HG02610 (cell line): ENCODE data around the gene IL1A.
"Not testable (repeated sequence)": the region's sequence is repeated elsewhere in the genome, so short reads cannot be mapped to it uniquely, and the experiment has no call there.

Experiments
- ATAC-seq: cut with Tn5 transposase; IDR thresholded peaks from one replicate; pipeline ENCODE4 v1.9.1; 2021; ENCODE audit warnings: mild to moderate bottlenecking, moderate library complexity; ENCODE audit not compliant: unreplicated experiment

The IL1A gene, protein sequence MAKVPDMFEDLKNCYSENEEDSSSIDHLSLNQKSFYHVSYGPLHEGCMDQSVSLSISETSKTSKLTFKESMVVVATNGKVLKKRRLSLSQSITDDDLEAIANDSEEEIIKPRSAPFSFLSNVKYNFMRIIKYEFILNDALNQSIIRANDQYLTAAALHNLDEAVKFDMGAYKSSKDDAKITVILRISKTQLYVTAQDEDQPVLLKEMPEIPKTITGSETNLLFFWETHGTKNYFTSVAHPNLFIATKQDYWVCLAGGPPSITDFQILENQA

DNA sequence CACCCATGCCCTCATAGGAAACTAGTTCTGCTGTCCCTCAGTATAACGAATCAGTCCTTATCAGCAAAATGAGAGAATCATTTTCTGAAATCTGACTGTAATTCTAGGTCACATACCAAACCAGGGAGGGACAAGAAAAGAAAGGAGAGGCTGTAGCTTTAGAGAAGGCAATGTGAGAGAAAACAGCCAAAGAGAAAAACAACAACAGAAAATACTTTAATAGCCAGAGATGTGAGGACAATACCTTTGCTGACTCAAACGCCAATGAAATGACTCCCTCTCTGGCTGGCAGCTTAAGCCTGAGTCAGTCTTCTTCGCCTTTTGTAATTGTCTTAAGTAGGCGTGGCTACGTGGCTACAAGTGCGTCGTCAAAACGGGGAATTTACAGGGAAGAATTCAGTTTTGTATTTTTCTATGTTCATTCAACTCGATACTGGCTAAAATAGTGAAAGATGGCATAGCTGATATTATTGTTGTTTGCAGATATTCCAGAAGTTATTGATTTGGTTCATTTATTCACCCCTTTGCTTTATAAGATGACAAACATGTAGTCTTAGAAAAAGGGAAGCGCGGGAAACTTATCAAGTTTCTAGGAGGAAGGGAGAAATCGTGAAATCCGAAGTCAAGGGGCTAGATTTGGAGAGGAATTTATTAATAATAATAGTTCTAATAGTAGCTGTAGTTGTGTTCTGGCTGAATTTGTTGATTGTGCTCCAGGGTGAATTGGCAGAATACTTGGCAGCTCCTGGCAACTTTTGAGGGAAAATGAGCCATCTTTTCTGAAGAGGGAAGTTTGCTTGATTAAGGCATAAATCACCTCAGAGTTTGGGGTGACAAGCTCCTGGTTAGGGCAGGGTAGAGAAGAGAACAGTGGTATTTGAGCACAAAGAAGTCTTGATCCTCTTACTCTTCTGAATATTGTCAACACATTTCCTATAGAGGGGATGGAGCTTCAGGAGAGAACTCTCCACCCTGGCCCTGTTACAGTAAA, at the start of gene IL1A:
Gene IL1A (minus strand): TSS at position 295 of the 991 bp plus-strand sequence. CDS start 723 bp downstream, outside the sequence.
- no peak for ATAC-seq

GRCh38 chr2:112833976-112834375, 49.7 kb upstream of the IL1A start:
- ATAC-seq: no peak

GRCh38 chr2:112833639-112833931, 49.3 kb upstream of the IL1A start:
- not testable (repeated sequence) for ATAC-seq

GRCh38 chr2:112832841-112833638, 48.7 kb upstream of the IL1A start:
- ATAC-seq: no peak

DNA sequence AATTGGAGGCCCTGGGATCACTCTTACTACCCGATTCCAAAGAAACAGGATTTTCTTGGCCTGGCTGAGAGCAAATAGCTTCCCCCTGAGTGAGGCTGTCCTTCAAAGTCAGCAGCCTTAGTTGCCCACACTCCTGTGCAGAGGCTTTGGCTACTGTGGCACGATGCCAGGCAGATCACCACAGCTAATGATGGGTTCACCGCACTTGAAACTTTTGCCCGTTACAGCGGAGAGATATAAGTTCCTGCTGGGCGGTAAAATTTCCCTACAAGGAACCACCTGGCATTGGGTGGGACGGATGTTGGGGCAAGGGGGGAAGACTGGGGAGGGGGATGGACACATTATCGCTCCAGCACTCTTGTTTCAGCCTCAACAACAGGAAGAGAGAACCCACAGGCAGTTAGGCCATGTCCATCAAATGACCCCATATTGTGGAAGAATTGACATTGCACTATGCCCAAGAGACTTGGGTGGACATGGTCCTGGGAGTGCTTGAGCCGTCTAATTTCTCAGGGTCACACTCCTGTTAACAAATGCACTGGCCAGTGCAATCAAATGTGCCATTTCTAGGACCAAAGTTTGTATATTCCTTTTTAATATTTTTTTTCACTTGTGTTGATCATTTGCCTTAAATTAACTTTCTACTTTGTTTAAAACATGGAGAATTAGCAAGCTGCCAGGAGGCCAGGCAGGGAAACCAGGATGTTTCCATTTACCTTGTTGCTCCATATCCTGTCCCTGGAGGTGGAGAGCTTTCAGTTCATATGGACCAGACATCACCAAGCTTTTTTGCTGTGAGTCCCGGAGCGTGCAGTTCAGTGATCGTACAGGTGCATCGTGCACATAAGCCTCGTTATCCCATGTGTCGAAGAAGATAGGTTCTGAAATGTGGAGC, 47.9 kb upstream of the IL1A start:
- no peak for ATAC-seq

DNA sequence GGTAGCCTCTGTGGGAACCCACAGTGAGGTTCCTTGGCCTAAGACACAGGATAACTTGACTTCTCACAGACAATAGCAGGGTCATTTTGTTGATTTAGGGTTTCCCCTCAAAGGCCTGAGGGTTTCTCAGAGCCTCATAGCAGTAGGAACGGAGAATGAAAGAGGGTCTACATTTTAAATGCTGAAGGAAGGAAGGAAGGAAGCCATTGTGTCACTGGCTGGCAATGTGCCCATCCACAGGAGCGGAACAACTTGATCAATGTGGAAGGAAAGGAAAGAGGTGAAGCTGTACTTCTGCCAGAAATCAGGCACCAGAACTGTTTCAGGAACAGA, 47.2 kb upstream of the IL1A start:
- no peak for ATAC-seq

- ATAC-seq: no peak
Measured at GRCh38 chr2:112830682-112831512, 46.6 kb upstream of the IL1A start.

GRCh38 chr2:112829961-112830681, 45.8 kb upstream of the IL1A start:
- no peak for ATAC-seq

DNA sequence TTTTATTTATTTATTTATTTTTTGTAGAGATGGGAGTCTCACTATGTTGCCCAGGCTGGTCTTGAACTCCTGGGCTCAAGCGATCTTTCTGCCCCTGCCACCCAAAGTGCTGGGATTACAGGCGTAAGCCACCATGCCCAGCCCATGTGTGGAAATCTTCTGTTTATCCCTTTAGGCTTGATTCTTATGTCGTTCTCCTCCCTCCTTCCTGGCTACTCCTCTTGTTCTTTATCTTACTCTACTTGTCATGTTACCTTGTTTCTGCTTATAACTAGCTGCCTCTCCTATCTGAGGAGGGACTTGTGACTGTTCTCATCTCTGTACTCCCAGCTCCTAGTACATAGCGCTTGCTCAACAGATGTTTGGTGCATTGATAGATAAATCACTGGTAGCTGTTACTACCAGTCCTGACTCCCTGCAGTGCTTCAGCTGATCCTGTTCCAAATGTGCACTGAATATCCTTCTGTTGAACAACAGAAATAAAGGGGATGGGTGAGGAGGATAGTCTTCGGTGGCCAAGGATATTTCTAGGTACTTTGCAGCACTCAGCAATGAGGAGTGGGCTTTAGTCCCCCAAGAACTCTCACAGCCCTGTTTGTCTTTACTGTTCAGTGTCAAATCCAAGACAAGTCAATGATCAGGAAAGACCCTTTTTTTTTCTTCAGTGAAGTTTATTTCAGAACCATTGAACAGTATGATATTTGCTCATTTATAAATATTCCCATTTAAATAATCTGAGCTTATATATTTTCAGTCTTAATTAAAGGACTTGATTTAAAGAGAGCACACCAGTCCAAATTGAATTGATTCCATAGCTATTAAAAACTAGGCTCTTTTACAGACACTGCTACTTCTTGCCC, 45.0 kb upstream of the IL1A start:
- ATAC-seq: no peak

- no peak for ATAC-seq
Measured at GRCh38 chr2:112828251-112828691, 44.0 kb upstream of the IL1A start.

- no peak for ATAC-seq
Measured at GRCh38 chr2:112827604-112828185, 43.4 kb upstream of the IL1A start.

DNA sequence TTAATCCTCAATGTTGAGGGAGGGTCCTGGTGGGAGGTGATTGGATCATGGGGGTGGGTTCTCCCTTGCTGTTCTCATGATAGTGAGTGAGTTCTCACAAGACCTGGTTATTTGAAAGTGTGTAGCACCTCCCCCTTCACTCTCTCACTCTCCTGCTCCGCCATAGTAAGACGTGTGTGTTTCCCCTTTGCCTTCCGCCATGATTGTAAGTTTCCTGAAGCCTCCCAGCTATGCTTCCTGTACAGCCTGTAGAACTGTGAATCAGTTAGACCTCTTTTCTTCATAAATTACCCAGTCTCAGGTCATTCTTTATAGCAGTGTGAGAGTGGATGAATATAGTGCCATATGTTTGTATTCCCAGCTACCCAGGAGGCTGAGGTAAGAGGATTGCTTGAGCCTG, 42.7 kb upstream of the IL1A start:
- ATAC-seq: no peak

DNA sequence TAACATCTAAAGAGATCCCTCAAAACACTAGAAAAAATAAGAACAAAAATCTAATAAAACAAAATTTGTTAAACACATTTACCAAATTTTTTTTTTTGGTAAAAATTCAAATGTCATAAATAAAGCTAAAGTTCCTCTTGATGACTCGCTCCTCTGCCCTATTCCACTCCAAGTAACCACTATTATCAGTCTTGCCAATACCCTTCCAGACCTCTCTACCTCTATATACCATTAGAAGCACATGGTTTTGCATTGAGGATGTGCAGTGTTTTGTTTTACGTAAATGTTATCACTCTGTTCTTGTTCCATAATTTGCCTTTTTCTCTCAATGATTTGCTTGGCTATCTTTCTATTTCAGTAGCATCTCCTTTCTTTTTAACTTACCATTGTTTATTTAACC, 41.4 kb upstream of the IL1A start:
- ATAC-seq: no peak

GRCh38 chr2:112824694-112825085, 40.4 kb upstream of the IL1A start:
- no peak for ATAC-seq

GRCh38 chr2:112821682-112822081, 37.4 kb upstream of the IL1A start:
- ATAC-seq: no peak

DNA sequence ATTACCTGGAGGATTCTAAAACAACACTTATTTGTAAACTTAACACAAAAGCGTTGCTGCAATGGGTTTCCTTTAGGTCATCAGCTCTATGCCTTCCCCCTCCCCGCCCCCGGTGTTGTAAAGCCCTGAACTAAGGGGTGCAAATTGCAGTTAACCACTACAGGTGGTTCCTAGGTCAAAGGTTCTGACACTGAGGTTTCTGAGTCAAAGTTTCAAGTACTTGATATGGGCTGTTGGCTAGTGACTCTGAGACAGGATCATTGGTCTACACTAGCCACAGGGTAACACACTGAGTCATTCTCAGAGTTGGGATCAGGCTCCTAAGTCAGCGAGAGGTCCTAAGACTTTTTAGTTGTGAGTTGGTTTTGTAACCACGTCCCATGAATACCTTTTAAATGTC, 36.8 kb upstream of the IL1A start:
- peak; percentile 82 for ATAC-seq

DNA sequence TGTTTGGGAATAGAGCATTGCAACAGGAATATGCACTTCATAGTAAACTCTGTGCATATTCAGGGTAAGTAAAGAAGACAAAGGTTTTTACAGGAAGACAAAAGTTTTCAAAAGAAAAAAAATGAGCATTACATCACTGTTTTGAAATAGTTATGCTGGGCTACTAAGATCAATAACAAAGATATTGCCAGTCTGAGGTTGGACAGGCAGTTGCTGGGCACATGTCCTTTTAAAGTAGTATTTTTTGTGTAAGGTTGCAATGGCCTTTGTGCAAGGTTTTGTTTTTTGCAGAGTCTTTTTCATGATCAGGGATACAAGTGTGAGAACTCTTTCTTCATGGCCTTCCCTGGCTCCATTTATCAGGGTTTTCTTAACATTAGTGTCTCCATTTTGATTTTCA, 36.0 kb upstream of the IL1A start:
- ATAC-seq: no peak

GRCh38 chr2:112819081-112819480, 34.8 kb upstream of the IL1A start:
- no peak for ATAC-seq
